ENCODE measurements around the gene PPFIA3.

- TF ChIP-seq CTCF (IDR thresholded peaks at IDR 0.05 in 2 of 3, conservative IDR thresholded peaks at IDR 0.05 in 1 of 3; ENCODE audit: borderline replicate concordance in 1 of 3, insufficient read depth in 1 of 3, low read depth in 2 of 3, low read length in 2 of 3) (no peak), POLR2A (IDR thresholded peaks at IDR 0.05; ENCODE audit: borderline replicate concordance, extremely low read depth, insufficient read depth, insufficient read length) (peak; percentile 49), POLR2AphosphoS5 (IDR thresholded peaks at IDR 0.05; ENCODE audit: low read depth, low read length) (peak; percentile 73)
Observed at GRCh38 chr19:49148784-49149651, 29.7 kb downstream of the PPFIA3 start.
